H1 (cell line): ENCODE data around the gene ZNF385D. TPM values are rescaled to one million over a fixed set of nuclear protein-coding genes. Genes with fewer than 3 reads are reported as not detected.

ENCODE experiments used
- CTCF ChIA-PET: fragments of 300-600 bp; sonication (Branson Sonifier 250); formaldehyde crosslinking; loops from one replicate; lab custom pipeline; 2021; ENCODE audit not compliant: partially characterized antibody; lab: Charles Lee
- POLR2A ChIA-PET: fragments of 300-600 bp; sonication (Branson Sonifier 250); formaldehyde crosslinking; loops from one replicate; lab custom pipeline; 2021; ENCODE audit warnings: inconsistent platforms; ENCODE audit not compliant: partially characterized antibody; lab: Charles Lee
- DNase-seq, 2 experiments: peaks; one replicate each; pipeline versions ENCODE4 v3.0.0 to v3.0.0-alpha.2; 2010 to 2022; ENCODE audit warnings: low spot score in 2 of 2, low read depth in 1 of 2, mixed read lengths in 1 of 2
- FAIRE-seq: peaks from 2 replicates; lab custom pipeline; 2011; peaks lifted over from hg19 to GRCh38; lab: Jason Lieb, UNC
- H2AFZ ChIP-seq: 2 replicates; pipeline ENCODE4 v1.8.1; 2012; ENCODE audit warnings: low read length, inconsistent platforms
- H2AK5ac ChIP-seq: 2 replicates; pipeline ENCODE4 v1.6.1; 2013; ENCODE audit warnings: low read depth, low read length
- H2BK120ac ChIP-seq: replicated peaks from 2 replicates; pipeline ENCODE3; 2013; ENCODE audit warnings: low read depth, low read length, inconsistent platforms
- H2BK12ac ChIP-seq: 2 replicates; pipeline ENCODE4 v1.6.1; 2013; ENCODE audit warnings: low read depth, low read length
- H2BK15ac ChIP-seq: 2 replicates; pipeline ENCODE4 v1.6.1; 2013; ENCODE audit warnings: low read length
- H2BK20ac ChIP-seq: 2 replicates; pipeline ENCODE4 v1.6.1; 2013; ENCODE audit warnings: low read length
- H2BK5ac ChIP-seq: 2 replicates; pipeline ENCODE4 v1.6.1; 2013; ENCODE audit warnings: low read depth, low read length
- H3K14ac ChIP-seq: 2 replicates; pipeline ENCODE4 v1.6.1; 2013; ENCODE audit warnings: inconsistent platforms; ENCODE audit not compliant: insufficient read length
- H3K18ac ChIP-seq: 2 replicates; pipeline ENCODE4 v1.6.1; 2013; ENCODE audit warnings: low read length; ENCODE audit errors: extremely low read depth
- H3K23ac ChIP-seq: 2 replicates; pipeline ENCODE4 v1.6.1; 2013; ENCODE audit warnings: inconsistent platforms; ENCODE audit not compliant: insufficient read length
- H3K23me2 ChIP-seq: 2 replicates; pipeline ENCODE4 v1.6.1; 2013; ENCODE audit warnings: low read depth, low read length
- H3K27ac ChIP-seq: 2 replicates; pipeline ENCODE4 v1.6.1; 2011; ENCODE audit warnings: low read depth, low read length, inconsistent platforms
- H3K27me3 ChIP-seq, 4 experiments: replicated peaks in 1 of 4; 1 replicate in 1 of 4; 2 replicates in 3 of 4; pipeline versions ENCODE4 v1.6.1 to v1.8.1; 2011 to 2013; ENCODE audit warnings: low read length in 3 of 4, mild to moderate bottlenecking in 3 of 4, inconsistent platforms in 2 of 4, mixed read lengths in 2 of 4, moderate library complexity in 1 of 4; ENCODE audit not compliant: control insufficient read depth in 3 of 4, insufficient read depth in 3 of 4; ENCODE audit errors: extremely low read depth in 1 of 4
- H3K36me3 ChIP-seq, 4 experiments: 2 replicates each; pipeline versions ENCODE4 v1.6.1 to v1.8.1; 2011 to 2013; ENCODE audit warnings: mild to moderate bottlenecking in 4 of 4, low read length in 3 of 4, moderate library complexity in 2 of 4, control low read depth in 1 of 4, inconsistent platforms in 1 of 4; ENCODE audit not compliant: insufficient read depth in 4 of 4, control insufficient read depth in 2 of 4
- H3K4ac ChIP-seq: replicated peaks from 2 replicates; pipeline ENCODE3; 2013; ENCODE audit warnings: low read length, low read depth, mixed read lengths, inconsistent platforms; ENCODE audit not compliant: insufficient read length
- H3K4me1 ChIP-seq, 4 experiments: replicated peaks in 1 of 4; 1 replicate in 1 of 4; 2 replicates in 3 of 4; pipeline versions ENCODE4 v1.6.1 to v1.8.1; 2011 to 2013; ENCODE audit warnings: low read length in 3 of 4, inconsistent platforms in 2 of 4, mixed read lengths in 1 of 4; ENCODE audit not compliant: insufficient read depth in 4 of 4, control insufficient read depth in 3 of 4
- H3K4me2 ChIP-seq, 2 experiments: 2 replicates each; pipeline versions ENCODE4 v1.6.1 to v1.8.1; 2011 to 2013; ENCODE audit warnings: low read depth in 2 of 2, low read length in 2 of 2, control low read depth in 1 of 2, inconsistent platforms in 1 of 2, mild to moderate bottlenecking in 1 of 2; ENCODE audit not compliant: insufficient read depth in 1 of 2
- H3K4me3 ChIP-seq, 4 experiments: fragments of 200-600, 300-600 bp in 1 of 4; sonication (generic), shearing (Covaris generic), sonication (Bioruptor Twin) in 1 of 4; 2 replicates each; pipeline versions ENCODE4 v1.5.1 to v1.8.1; 2011 to 2016; ENCODE audit warnings: low read length in 4 of 4, low read depth in 3 of 4, control low read depth in 2 of 4, inconsistent platforms in 2 of 4, mild to moderate bottlenecking in 2 of 4, mixed read lengths in 1 of 4, moderate library complexity in 1 of 4; ENCODE audit not compliant: insufficient read depth in 2 of 4; ENCODE audit errors: extremely low read depth in 1 of 4
- H3K56ac ChIP-seq: replicated peaks from 2 replicates; pipeline ENCODE3; 2013; ENCODE audit warnings: low read depth, mild to moderate bottlenecking, mixed read lengths, low read length, inconsistent platforms; ENCODE audit not compliant: insufficient read length
- H3K79me1 ChIP-seq: 2 replicates; pipeline ENCODE4 v1.6.1; 2013; ENCODE audit warnings: low read depth, low read length, control low read depth
- H3K79me2 ChIP-seq, 2 experiments: 2 replicates each; pipeline versions ENCODE4 v1.6.1 to v1.8.1; 2012 to 2013; ENCODE audit warnings: low read length in 2 of 2, mild to moderate bottlenecking in 2 of 2, inconsistent platforms in 1 of 2; ENCODE audit not compliant: insufficient read depth in 2 of 2, control insufficient read depth in 1 of 2
- H3K9ac ChIP-seq, 4 experiments: replicated peaks in 1 of 4; 1 replicate in 1 of 4; 2 replicates in 3 of 4; pipeline versions ENCODE4 v1.6.1 to v1.8.1; 2011 to 2013; ENCODE audit warnings: low read depth in 3 of 4, low read length in 3 of 4, control low read depth in 2 of 4, mild to moderate bottlenecking in 2 of 4, moderate library complexity in 2 of 4, inconsistent platforms in 1 of 4; ENCODE audit errors: extremely low read depth in 1 of 4
- H3K9me3 ChIP-seq, 2 experiments: 2 replicates each; pipeline versions ENCODE4 v1.6.1 to v1.8.1; 2012 to 2013; ENCODE audit warnings: mild to moderate bottlenecking in 2 of 2, moderate library complexity in 2 of 2, control low read depth in 1 of 2, inconsistent platforms in 1 of 2, low read depth in 1 of 2, low read length in 1 of 2, mixed read lengths in 1 of 2; ENCODE audit not compliant: insufficient read depth in 2 of 2
- H4K20me1 ChIP-seq, 2 experiments: replicated peaks in 1 of 2; 2 replicates each; pipeline versions ENCODE3 to v1.8.1; 2011 to 2013; ENCODE audit warnings: inconsistent platforms in 2 of 2, low read length in 2 of 2, mild to moderate bottlenecking in 1 of 2; ENCODE audit not compliant: insufficient read depth in 2 of 2, control insufficient read depth in 1 of 2
- H4K5ac ChIP-seq: 2 replicates; pipeline ENCODE4 v1.6.1; 2013; ENCODE audit warnings: low read length, low read depth, mixed read lengths, inconsistent platforms; ENCODE audit not compliant: insufficient read length
- H4K8ac ChIP-seq: 2 replicates; pipeline ENCODE4 v1.8.0; 2013; ENCODE audit warnings: mild to moderate bottlenecking, moderate library complexity, low read length, inconsistent platforms; ENCODE audit not compliant: insufficient read depth; ENCODE audit errors: extremely low read depth
- H4K91ac ChIP-seq: replicated peaks from 2 replicates; pipeline ENCODE3; 2013; ENCODE audit warnings: low read length, mixed read lengths, inconsistent platforms; ENCODE audit not compliant: insufficient read length
- CBX5 ChIP-seq: fragments of 300-800, 300-1000 bp; sonication (generic); IDR thresholded peaks from 2 replicates; pipeline ENCODE4 v1.7.1; 2016; ENCODE audit warnings: antibody characterized with exemption, low read length, low read depth
- CHD1 ChIP-seq: IDR thresholded peaks from 2 replicates; pipeline ENCODE4 v1.6.1; 2012; ENCODE audit warnings: low read depth, low read length, improper control_type of control experiment
- CHD2 ChIP-seq: IDR thresholded peaks from 2 replicates; pipeline ENCODE4 v1.6.1; 2012; ENCODE audit warnings: low read length, improper control_type of control experiment
- JUND ChIP-seq: IDR thresholded peaks from 2 replicates; pipeline ENCODE4 v1.6.1; 2011; ENCODE audit warnings: mild to moderate bottlenecking, improper control_type of control experiment, low read length
- KDM4A ChIP-seq: IDR thresholded peaks from one replicate; pipeline ENCODE4 v1.7.1; 2012; ENCODE audit warnings: low read depth, mild to moderate bottlenecking, moderate library complexity, low read length, inconsistent platforms; ENCODE audit not compliant: severe bottlenecking
- PHF8 ChIP-seq: fragments of 200-600 bp; sonication (generic); conservative IDR thresholded peaks from 2 replicates; pipeline ENCODE4 v1.7.1; 2012; ENCODE audit warnings: low read depth, mild to moderate bottlenecking, inconsistent platforms, low read length, moderate library complexity
- SIX5 ChIP-seq: IDR thresholded peaks from 2 replicates; pipeline ENCODE4 v1.6.1; 2011; ENCODE audit warnings: mild to moderate bottlenecking, low read depth, low read length
- USF2 ChIP-seq: IDR thresholded peaks from 2 replicates; pipeline ENCODE4 v1.6.1; 2011; ENCODE audit warnings: low read length, improper control_type of control experiment
- WGBS, 2 experiments: shearing (Covaris generic) in 1 of 2; methylation state at CpG; one replicate each; pipeline versions ENCODE4 v1.1.6 to v1.1.7; 2013 to 2015; ENCODE audit warnings: low lambda C conversion rate in 2 of 2, mixed read lengths in 2 of 2, inconsistent platforms in 1 of 2, low coverage in 1 of 2, missing lambda C conversion rate in 1 of 2; ENCODE audit not compliant: insufficient replicate concordance in 2 of 2, insufficient coverage in 1 of 2, insufficient read length in 1 of 2; ENCODE audit errors: extremely low coverage in 1 of 2, missing lambda C conversion rate in 1 of 2; 5-methylcytosine and 5-hydroxymethylcytosine counted together
- polyA plus RNA-seq, 7 experiments: library from polyadenylated mRNA; depleted of rRNA in 3 of 7; stranded (reverse) in 5 of 7; unstranded in 2 of 7; fragments of >200 nt in 5 of 7; fragments of 200-250 nt in 2 of 7; gene quantifications; 1 replicate in 5 of 7; 2 replicates in 1 of 7; 4 replicates in 1 of 7; pipeline versions ENCODE4 v1.2.1 to v1.2.3, GENCODE V29; 2011 to 2013; ENCODE audit warnings: missing spikeins in 2 of 7, mixed read lengths in 2 of 7
- total RNA-seq: library from RNA; stranded (reverse); fragmentation: NEBNext Ultra II Directional; extraction: Animal tissue kit (Norgen Biotek cat#: 25700); gene quantifications from 2 replicates; pipeline ENCODE4 v1.2.1, GENCODE V29; 2021

Gene ZNF385D
- total and polyA plus RNA-seq, 2 of the 8 experiments (the other 6 are each of a cell fraction or from before 2014, with no cell fraction given), result 5.9 to 10.8 TPM

GRCh38 chr3:21592828-21593227 lies 158.2 kb downstream of the ZNF385D start:
- H2BK5ac ChIP-seq, result no peak overlapping the region
- H3K79me1 ChIP-seq, result no peaks in the 10 kb centered on the region
- no peak overlapping the region for H2AFZ ChIP-seq
- H3K23me2 ChIP-seq, result no peaks in the 10 kb centered on the region
- no peak overlapping the region for H3K23ac ChIP-seq
- no peaks in the 10 kb centered on the region for H3K27me3 ChIP-seq
- ChIA-PET POLR2A (no interaction called here), CTCF (interaction anchor here (0.9 kb wide), 1 partner anchor 302 kb away, joined by 3 read pairs; no protein-coding TSS in a partner anchor)
- H3K36me3 ChIP-seq, result no peaks in the 10 kb centered on the region
- no peaks in the 10 kb centered on the region for H3K9me3 ChIP-seq
- no peak overlapping the region for H4K8ac ChIP-seq
- no peak overlapping the region for H4K5ac ChIP-seq
- H2BK12ac ChIP-seq, result no peak overlapping the region
- H3K27ac ChIP-seq, result no peak overlapping the region
- no peak overlapping the region for H2BK120ac ChIP-seq
- H3K18ac ChIP-seq, result no peak overlapping the region
- FAIRE-seq (no peak), DNase-seq (no peak)
- 91% methylated on average over 4 of the region's 4 CpGs; no CpG with 5 or more reads in 1 of the 2 experiments for WGBS, 2 experiments
- no peak overlapping the region for H3K9ac ChIP-seq
- H3K4me2 ChIP-seq, result no peak overlapping the region
- no peaks in the 10 kb centered on the region for H3K4me1 ChIP-seq
- H2BK20ac ChIP-seq, result no peak overlapping the region
- H3K14ac ChIP-seq, result no peak overlapping the region
- H3K4ac ChIP-seq, result no peak overlapping the region
- no peak overlapping the region for H3K56ac ChIP-seq
- no peaks in the 10 kb centered on the region for H3K79me2 ChIP-seq
- H3K4me3 ChIP-seq, result no peak overlapping the region
- H2BK15ac ChIP-seq, result no peak overlapping the region
- no peaks in the 10 kb centered on the region for H4K20me1 ChIP-seq
- H4K91ac ChIP-seq, result peak overlapping the region; percentile 27
- no peak overlapping the region for H2AK5ac ChIP-seq
- no peak for TF ChIP-seq CHD2
- no peak for TF ChIP-seq CBX5
- TF ChIP-seq PHF8, result no peak
- TF ChIP-seq SIX5, result no peak
- no peak for TF ChIP-seq KDM4A
- TF ChIP-seq CHD1, result no peak
- no peak for TF ChIP-seq USF2
- TF ChIP-seq JUND, result no peak
